GM12865 (cell line): Measurements from ENCODE around the gene BRINP1.

ENCODE experiments used
- DNase-seq: peaks from one replicate; pipeline ENCODE4 v3.0.0; 2010; ENCODE audit warnings: low read depth
- H3K4me3 ChIP-seq: 2 replicates; pipeline ENCODE4 v1.5.1; 2011; ENCODE audit warnings: mild to moderate bottlenecking, low read depth, low read length, control low read depth
- CTCF ChIP-seq: IDR thresholded peaks from 2 replicates; pipeline ENCODE4 v1.5.1; 2011; ENCODE audit warnings: low read length, control low read depth, low read depth, inconsistent platforms; ENCODE audit not compliant: insufficient read depth; ENCODE audit errors: missing control alignments

The BRINP1 gene

GRCh38 chr9:119282476-119283077 is 86.7 kb downstream of the BRINP1 start:
- H3K4me3 ChIP-seq: no peak overlapping the region
- DNase-seq: no peak
- no peak for TF ChIP-seq CTCF

- no peak overlapping the region for H3K4me3 ChIP-seq
- DNase-seq: peak; percentile 10
- no peak for TF ChIP-seq CTCF
Measured at GRCh38 chr9:119280740-119281485, 88.3 kb downstream of the BRINP1 start.

- DNase-seq: no peak
Measured at GRCh38 chr9:119278171-119278570, 91.1 kb downstream of the BRINP1 start.

GRCh38 chr9:119273984-119274665 is 95.1 kb downstream of the BRINP1 start:
- H3K4me3 ChIP-seq: no peak overlapping the region
- TF ChIP-seq CTCF: no peak
- DNase-seq: no peak

More at GRCh38 chr9:119278171-119278570, 91.1 kb downstream of the BRINP1 start:
- H3K4me3 ChIP-seq: no peak overlapping the region
- TF ChIP-seq CTCF: no peak

GRCh38 chr9:119273325-119273904 is 95.8 kb downstream of the BRINP1 start:
- H3K4me3 ChIP-seq: no peak overlapping the region
- no peak for TF ChIP-seq CTCF
- no peak for DNase-seq

- H3K4me3 ChIP-seq: no peak overlapping the region
- no peak for DNase-seq
- TF ChIP-seq CTCF: no peak
Measured at GRCh38 chr9:119272500-119273211, 96.6 kb downstream of the BRINP1 start.
